ENCODE measurements around the gene ATXN8OS. TPM values are rescaled to one million over a fixed set of nuclear protein-coding genes. Genes with fewer than 3 reads are reported as not detected.

Gene ATXN8OS
- total RNA-seq, 2 donors from 2014 or later = not detected

- Mint-ChIP-seq H3K4me3 (no peak overlapping the region), H3K4me1 (no peaks in the 10 kb centered on the region), H3K36me3 (ENCODE audit: low read depth) (no peaks in the 10 kb centered on the region), H3K9me3 (no peaks in the 10 kb centered on the region), H3K27ac (no peak overlapping the region), H3K27me3 (ENCODE audit: insufficient read depth) (no peaks in the 10 kb centered on the region)
- no peak overlapping the region for H3K4me3 ChIP-seq (ENCODE audit: low read length)
- no peaks in the 10 kb centered on the region for H3K9me3 ChIP-seq (ENCODE audit: control insufficient read depth, low read length)
- H3K36me3 ChIP-seq (ENCODE audit: control insufficient read depth, insufficient read depth, low read length) = no peaks in the 10 kb centered on the region
- WGBS, 2 experiments (ENCODE audit: insufficient coverage in 1 of 2, insufficient read length in 1 of 2) = 75 to 78% methylated on average over 5 of the region's 5 CpGs
- H3K27me3 ChIP-seq (ENCODE audit: control insufficient read depth, insufficient read depth, low read length, poor library complexity, severe bottlenecking) = no peaks in the 10 kb centered on the region
- H3K4me1 ChIP-seq (ENCODE audit: control insufficient read depth, insufficient read depth, low read length) = no peaks in the 10 kb centered on the region
- no peak for TF ChIP-seq CTCF (conservative IDR thresholded peaks at IDR 0.05)
- H3K9ac ChIP-seq (ENCODE audit: extremely low read depth, low read length, poor library complexity, severe bottlenecking) = no peak overlapping the region
- H3K27ac ChIP-seq (ENCODE audit: low read depth, low read length) = no peak overlapping the region
- peak; percentile 48 for DNase-seq
Observed at GRCh38 chr13:70162141-70162540, 54.5 kb downstream of the ATXN8OS start.

- Histone ChIP-seq H3K9me3 (ENCODE audit: control insufficient read depth, low read length) (no peaks in the 10 kb centered on the region), H3K9ac (ENCODE audit: extremely low read depth, low read length, poor library complexity, severe bottlenecking) (no peak overlapping the region), H3K27ac (ENCODE audit: low read depth, low read length) (no peak overlapping the region), H3K36me3 (ENCODE audit: control insufficient read depth, insufficient read depth, low read length) (no peaks in the 10 kb centered on the region), H3K4me3 (ENCODE audit: low read length) (no peak overlapping the region), H3K4me1 (ENCODE audit: control insufficient read depth, insufficient read depth, low read length) (no peaks in the 10 kb centered on the region), H3K27me3 (ENCODE audit: control insufficient read depth, insufficient read depth, low read length, poor library complexity, severe bottlenecking) (no peaks in the 10 kb centered on the region)
- Mint-ChIP-seq H3K4me1 (no peaks in the 10 kb centered on the region), H3K9me3 (peaks cover 3% of the 10 kb centered on the region), H3K27ac (no peak overlapping the region), H3K36me3 (ENCODE audit: low read depth) (no peaks in the 10 kb centered on the region), H3K27me3 (ENCODE audit: insufficient read depth) (no peaks in the 10 kb centered on the region), H3K4me3 (no peak overlapping the region)
- no peak for DNase-seq
- WGBS, 2 experiments (ENCODE audit: insufficient coverage in 1 of 2, insufficient read length in 1 of 2) = 98% methylated on average over 5 of the region's 5 CpGs; no CpG with 5 or more reads in 1 of the 2 experiments
- TF ChIP-seq CTCF (conservative IDR thresholded peaks at IDR 0.05) = no peak
Observed at GRCh38 chr13:70170689-70171088, 63.1 kb downstream of the ATXN8OS start.

- Mint-ChIP-seq H3K4me1 (no peaks in the 10 kb centered on the region), H3K36me3 (ENCODE audit: low read depth) (no peaks in the 10 kb centered on the region), H3K4me3 (no peak overlapping the region), H3K27me3 (ENCODE audit: insufficient read depth) (no peaks in the 10 kb centered on the region), H3K27ac (no peak overlapping the region), H3K9me3 (peaks cover 3% of the 10 kb centered on the region)
- Histone ChIP-seq H3K9me3 (ENCODE audit: control insufficient read depth, low read length) (no peaks in the 10 kb centered on the region), H3K27ac (ENCODE audit: low read depth, low read length) (no peak overlapping the region), H3K4me3 (ENCODE audit: low read length) (no peak overlapping the region), H3K27me3 (ENCODE audit: control insufficient read depth, insufficient read depth, low read length, poor library complexity, severe bottlenecking) (no peaks in the 10 kb centered on the region), H3K36me3 (ENCODE audit: control insufficient read depth, insufficient read depth, low read length) (no peaks in the 10 kb centered on the region), H3K4me1 (ENCODE audit: control insufficient read depth, insufficient read depth, low read length) (no peaks in the 10 kb centered on the region), H3K9ac (ENCODE audit: extremely low read depth, low read length, poor library complexity, severe bottlenecking) (no peak overlapping the region)
- DNase-seq = no peak
- TF ChIP-seq CTCF (conservative IDR thresholded peaks at IDR 0.05) = no peak
- WGBS, 2 experiments (ENCODE audit: insufficient coverage in 1 of 2, insufficient read length in 1 of 2) = 92 to 98% methylated on average over 2 to 3 of the region's 3 CpGs
Observed at GRCh38 chr13:70171151-70171550, 63.5 kb downstream of the ATXN8OS start.
